Stimulated activated CD4-positive, alpha-beta T cell treated with anti-CD3 and anti-CD28 coated beads, TNF-alpha, amount 100 ng/mL, for 48 hours (primary cell): ENCODE data around the gene TSPAN5.
"Not testable (repeated sequence)": the region's sequence is repeated elsewhere in the genome, so short reads cannot be mapped to it uniquely, and the experiment has no call there.

Experiments used
- DNase-seq, 3 donors: peaks; one replicate each; pipeline ENCODE4 v3.0.0-alpha.2; 2020; ENCODE audit warnings: low read depth in 3 of 3

TSPAN5 gene

GRCh38 chr4:98546910-98547594 lies 111.4 kb downstream of the TSPAN5 start:
- DNase-seq = no peak

DNA sequence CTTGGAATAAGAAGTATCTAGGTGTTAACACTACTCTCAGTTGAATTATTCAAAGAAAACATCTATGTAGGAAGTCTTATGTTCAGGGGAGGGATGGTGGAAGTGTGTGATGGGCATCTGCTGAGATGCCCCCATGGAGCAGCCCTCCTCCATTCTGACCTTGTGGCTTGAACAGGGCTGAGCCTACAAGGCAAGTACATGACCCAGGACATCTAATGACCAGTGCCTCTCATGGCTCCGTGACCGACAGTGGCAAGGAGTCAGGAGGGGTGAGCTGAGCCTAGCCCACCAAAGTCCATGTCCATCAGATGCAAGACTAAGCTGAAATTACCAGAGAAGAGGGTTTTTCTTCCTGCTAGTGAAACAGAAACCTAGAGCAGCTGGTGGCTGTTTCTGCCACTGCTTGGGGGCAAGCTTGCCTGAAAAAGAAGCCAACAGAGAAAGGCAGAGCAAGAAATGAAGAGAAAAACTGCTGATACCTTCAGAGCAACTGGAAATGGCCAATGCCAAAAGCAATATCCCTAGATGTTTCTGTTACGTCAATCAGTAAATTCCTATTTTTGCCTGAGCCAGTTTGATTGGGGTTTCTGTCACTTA lies 113.5 kb downstream of the TSPAN5 start:
- DNase-seq = no peak

- no peak for DNase-seq
Observed at GRCh38 chr4:98544141-98544817, 114.1 kb downstream of the TSPAN5 start.

DNA sequence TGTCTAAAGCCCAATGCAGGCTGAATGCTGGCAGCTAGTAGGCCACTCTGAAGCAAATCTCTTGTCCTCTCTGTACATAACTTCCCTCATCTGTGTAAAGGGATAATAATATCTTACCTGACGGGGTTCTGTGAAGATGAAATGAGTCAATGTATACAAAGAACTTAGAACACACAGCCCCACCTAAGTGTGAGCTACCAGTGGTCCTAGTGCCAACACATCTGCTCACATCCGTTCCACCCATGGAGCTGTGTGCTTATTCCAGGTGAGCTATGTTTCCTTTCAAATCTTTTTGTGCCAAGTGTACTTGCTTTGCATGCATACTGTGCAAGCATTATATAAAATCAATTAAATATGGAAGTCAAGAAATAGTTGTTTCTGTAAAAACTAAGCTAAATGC lies 116.4 kb downstream of the TSPAN5 start:
- DNase-seq = no peak

DNA sequence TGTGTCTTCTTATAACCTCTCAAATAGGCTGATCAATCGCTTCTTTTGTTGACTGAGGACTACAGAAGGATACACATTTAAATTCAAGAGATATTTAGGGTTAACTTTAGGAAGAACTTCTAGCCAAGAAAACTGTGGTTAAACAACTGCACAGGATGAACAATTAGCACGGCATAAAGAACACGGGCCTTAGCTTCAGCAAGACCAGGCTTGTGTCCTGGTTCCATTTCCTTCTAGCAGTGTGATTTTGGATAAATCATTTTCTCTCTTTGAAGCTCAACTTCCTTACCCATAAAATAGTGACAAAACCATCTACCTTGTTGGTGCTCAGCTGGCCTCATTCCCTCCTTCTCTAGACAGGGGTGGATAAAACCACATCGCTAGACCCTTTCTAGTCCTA lies 117.6 kb downstream of the TSPAN5 start:
- DNase-seq = no peak

- no peak for DNase-seq
Observed at GRCh38 chr4:98539741-98540140, 118.7 kb downstream of the TSPAN5 start.

DNA sequence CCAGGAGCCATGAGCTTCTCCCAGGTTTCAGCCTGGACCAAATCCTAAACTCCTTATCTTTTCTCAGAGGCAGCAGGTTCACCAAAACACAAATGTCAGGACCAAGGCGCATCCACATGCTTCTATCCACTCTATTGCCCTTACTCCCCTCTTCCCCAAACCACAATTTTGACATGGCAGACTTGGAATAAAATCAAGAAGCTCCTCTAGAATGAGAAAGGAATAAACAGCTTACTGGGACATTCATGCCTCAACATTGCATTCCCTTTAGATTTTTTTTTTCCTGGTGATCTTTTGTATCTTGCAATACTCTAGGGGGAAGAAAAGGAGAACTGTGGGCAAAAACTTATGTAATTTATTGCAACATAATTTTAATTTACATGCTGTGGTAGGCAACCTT lies 119.1 kb downstream of the TSPAN5 start:
- no peak for DNase-seq

GRCh38 chr4:98536631-98537030 lies 121.8 kb downstream of the TSPAN5 start:
- no peak for DNase-seq

DNA sequence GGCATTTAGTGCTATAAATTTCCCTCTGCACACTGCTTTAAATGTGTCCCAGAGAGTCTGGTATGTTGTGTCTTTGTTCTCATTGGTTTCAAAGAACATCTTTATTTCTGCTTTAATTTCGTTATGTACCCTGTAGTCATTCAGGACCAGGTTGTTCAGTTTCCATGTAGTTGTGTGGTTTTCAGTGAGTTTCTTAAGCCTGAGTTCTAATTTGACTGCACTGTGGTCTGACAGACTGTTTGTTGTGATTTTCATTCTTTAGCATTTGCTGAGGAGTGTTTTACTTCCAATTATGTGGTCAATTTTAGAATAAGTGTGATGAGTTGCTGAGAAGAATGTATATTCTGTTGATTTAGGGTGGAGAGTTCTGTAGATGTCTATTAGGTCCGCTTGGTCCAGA lies 124.3 kb downstream of the TSPAN5 start:
- DNase-seq = not testable (repeated sequence)

- no peak for DNase-seq
Observed at GRCh38 chr4:98530572-98530971, 127.8 kb downstream of the TSPAN5 start.

GRCh38 chr4:98529970-98530569 lies 128.3 kb downstream of the TSPAN5 start:
- no peak for DNase-seq

GRCh38 chr4:98528882-98529281 lies 129.5 kb downstream of the TSPAN5 start:
- no peak for DNase-seq

- no peak for DNase-seq
Observed at GRCh38 chr4:98527534-98528269, 130.7 kb downstream of the TSPAN5 start.

DNA sequence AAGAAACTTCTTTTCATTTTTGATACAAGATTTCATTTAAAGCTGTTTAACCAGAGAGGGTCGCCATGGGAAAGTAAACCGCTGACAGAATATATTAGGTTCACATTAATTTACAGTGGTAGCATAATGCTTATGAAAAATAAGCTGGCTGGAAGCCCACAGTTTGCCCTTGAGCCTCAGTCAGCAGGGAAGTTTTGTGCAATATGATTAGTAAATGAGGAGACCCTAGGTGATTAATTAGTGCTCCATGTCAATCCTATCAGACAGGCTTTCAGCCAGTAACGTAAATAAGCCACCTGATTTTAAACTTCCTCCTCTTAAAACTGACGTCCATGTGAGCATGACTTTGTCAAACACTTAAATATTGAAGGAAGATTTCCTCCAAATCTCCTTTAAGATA lies 134.2 kb downstream of the TSPAN5 start:
- DNase-seq = no peak

DNA sequence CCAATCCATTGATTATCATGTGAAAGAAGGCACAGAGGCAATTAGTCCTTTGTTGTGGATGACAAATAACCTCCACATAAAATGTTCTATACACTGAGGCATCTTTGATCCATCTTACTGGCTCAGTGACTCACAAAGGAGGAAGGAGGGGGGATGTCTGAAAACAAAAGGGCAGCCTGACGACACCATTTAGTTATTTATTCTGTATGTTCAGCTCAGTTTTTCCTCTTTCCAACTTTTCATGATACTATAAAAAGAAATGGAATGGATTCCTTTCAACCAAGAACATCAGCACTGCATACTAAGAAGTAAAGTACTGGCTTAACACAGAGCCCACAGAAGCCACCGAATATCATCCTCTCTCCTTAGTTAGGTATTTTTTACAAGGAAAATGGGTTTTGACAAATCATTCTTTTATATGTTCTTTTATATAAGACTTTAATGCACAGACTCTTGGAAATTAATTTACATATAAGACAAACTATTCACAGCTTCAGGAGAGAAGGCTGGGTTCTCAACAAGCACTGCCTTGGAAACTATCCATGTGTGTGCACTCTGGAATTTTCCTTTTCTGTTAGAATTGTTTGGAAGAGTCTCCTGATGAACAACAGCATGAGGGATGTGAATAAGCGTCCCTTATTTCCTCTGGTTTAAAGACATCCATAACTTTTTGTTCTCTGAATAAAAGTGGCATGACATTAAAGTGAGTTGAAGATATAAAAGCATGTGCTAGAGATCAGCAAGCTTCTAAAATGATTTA lies 135.6 kb downstream of the TSPAN5 start:
- DNase-seq = no peak

- no peak for DNase-seq
Observed at GRCh38 chr4:98522062-98522461, 136.3 kb downstream of the TSPAN5 start.

DNA sequence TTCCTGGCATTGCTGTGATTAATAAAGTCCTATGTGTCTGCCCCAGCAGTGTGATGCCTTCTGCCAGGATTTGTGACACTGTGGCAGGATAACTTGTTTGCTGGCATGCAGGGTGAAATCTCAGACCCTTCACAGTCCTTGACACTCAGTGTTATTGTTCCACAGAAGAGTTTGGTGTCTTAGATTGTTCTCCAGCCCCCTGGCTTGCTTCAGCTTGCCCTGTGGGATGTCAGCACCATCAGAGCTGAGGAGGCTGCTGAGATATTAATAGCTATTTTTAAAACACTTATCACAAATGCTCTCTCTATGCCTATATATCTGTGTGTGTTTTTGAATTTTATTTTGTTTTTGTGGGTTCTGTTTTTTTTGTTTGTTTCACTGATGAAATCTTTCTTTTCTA lies 136.9 kb downstream of the TSPAN5 start:
- DNase-seq = no peak

GRCh38 chr4:98519268-98519977 lies 139.0 kb downstream of the TSPAN5 start:
- no peak for DNase-seq

GRCh38 chr4:98518559-98519267 lies 139.7 kb downstream of the TSPAN5 start:
- DNase-seq = no peak
